HG03108 (cell line): ENCODE measurements around the gene LAMC3.

Source experiments
- ATAC-seq: cut with Tn5 transposase; IDR thresholded peaks from one replicate; pipeline ENCODE4 v1.9.1; 2021; ENCODE audit warnings: moderate library complexity; ENCODE audit not compliant: unreplicated experiment

The LAMC3 gene

GRCh38 chr9:131008909-131009618 is at the start of gene LAMC3:
TSS of gene LAMC3 (plus strand) at chr9:131009174. CDS start at chr9:131009215, 41 bp downstream.
- no peak for ATAC-seq

DNA sequence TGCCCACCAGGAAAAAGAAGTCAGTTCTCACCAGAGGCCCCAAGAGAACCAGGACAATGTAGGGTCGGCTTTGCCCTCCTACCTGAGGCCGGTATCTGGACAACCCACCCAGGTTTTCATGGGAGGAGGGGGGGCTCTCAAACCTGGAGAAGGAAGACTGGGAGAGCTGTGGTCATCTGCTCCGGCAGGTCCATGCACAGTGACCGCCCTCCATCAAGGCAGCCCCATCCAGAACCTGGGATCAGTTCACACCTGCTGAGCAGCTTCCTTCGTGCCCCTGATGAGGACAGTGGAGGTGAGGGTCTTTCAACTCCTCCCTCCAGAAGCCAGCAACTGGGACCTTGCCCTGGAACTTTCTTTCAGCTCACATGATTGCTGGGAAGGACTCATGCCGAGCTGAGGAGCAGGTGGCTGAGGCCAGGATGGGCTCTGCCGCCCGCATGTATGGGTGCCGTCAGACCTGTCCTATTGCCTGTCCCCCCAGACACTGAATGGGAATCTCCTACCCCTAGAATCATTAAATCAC is 49.1 kb upstream of the LAMC3 start:
- ATAC-seq = no peak

GRCh38 chr9:130960522-130961378 is 48.2 kb upstream of the LAMC3 start:
- no peak for ATAC-seq

GRCh38 chr9:130961511-130962300 is 47.3 kb upstream of the LAMC3 start:
- no peak for ATAC-seq

GRCh38 chr9:130962418-130963316 is 46.3 kb upstream of the LAMC3 start:
- ATAC-seq = no peak

- no peak for ATAC-seq
Observed at GRCh38 chr9:130963337-130963908, 45.6 kb upstream of the LAMC3 start.

- no peak for ATAC-seq
Observed at GRCh38 chr9:130963916-130964315, 45.1 kb upstream of the LAMC3 start.

GRCh38 chr9:130965680-130966079 is 43.3 kb upstream of the LAMC3 start:
- ATAC-seq = no peak

- no peak for ATAC-seq
Observed at GRCh38 chr9:130970052-130970451, 38.9 kb upstream of the LAMC3 start.

DNA sequence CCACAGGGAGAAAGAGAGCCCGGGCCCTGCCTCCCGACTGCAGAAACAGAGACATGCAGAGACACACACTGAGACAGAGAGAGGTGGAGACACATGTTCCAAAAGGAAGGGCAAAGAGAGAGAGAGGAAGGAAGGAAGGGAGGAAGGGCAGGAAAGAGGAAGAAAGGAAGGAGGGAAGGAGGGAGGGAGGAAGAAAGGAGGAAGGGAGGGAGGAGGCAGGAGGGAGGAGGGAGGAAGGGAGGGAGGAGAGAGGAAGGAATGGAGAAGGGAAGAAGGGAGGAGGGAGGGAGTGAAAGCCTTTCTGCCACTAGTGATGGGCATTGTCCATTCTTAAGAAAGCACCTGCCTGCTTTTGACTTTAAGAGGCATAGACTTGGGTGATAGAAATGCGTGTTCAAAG is 38.1 kb upstream of the LAMC3 start:
- ATAC-seq = no peak

- no peak for ATAC-seq
Observed at GRCh38 chr9:130971294-130971849, 37.6 kb upstream of the LAMC3 start.

- ATAC-seq = no peak
Observed at GRCh38 chr9:130972277-130972956, 36.6 kb upstream of the LAMC3 start.

GRCh38 chr9:130972957-130973685 is 35.9 kb upstream of the LAMC3 start:
- no peak for ATAC-seq

- ATAC-seq = no peak
Observed at GRCh38 chr9:130973686-130974281, 35.2 kb upstream of the LAMC3 start.

DNA sequence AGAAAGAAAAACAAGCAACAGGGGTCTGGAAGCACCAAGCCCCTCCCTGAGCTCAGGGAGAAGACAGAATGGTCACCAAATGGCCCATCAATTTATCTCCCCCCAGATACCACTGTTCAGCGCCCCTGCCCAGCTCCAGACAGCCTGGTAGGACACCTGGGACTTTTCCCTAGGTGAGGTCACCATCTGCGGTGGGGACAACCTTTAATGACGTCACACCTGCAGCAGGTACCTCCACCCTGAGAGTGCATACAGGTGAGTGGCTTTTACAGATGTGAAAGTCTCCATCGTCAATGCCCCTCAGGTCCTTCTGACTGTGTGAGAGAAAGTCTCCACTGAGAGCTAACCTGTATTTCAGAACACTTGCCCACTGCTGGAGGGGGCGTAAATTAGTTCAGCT is 34.3 kb upstream of the LAMC3 start:
- no peak for ATAC-seq

DNA sequence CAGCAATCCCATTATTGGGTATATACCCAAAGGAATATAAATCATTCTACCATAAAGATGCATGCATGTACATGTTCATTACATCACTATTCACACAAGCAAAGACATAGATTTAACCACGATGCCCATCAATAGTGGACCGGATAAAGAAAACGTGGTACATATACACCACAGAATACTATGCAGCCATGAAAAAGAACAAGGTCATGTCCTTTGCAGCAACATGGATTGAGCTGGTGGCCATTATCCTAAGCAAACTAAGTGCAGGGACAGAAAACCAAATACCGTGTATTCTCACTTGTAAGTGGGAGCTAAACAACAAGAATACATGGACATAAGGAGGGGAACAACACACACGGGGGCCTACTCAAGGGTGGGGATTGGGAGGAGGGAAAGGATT is 33.8 kb upstream of the LAMC3 start:
- ATAC-seq = no peak

DNA sequence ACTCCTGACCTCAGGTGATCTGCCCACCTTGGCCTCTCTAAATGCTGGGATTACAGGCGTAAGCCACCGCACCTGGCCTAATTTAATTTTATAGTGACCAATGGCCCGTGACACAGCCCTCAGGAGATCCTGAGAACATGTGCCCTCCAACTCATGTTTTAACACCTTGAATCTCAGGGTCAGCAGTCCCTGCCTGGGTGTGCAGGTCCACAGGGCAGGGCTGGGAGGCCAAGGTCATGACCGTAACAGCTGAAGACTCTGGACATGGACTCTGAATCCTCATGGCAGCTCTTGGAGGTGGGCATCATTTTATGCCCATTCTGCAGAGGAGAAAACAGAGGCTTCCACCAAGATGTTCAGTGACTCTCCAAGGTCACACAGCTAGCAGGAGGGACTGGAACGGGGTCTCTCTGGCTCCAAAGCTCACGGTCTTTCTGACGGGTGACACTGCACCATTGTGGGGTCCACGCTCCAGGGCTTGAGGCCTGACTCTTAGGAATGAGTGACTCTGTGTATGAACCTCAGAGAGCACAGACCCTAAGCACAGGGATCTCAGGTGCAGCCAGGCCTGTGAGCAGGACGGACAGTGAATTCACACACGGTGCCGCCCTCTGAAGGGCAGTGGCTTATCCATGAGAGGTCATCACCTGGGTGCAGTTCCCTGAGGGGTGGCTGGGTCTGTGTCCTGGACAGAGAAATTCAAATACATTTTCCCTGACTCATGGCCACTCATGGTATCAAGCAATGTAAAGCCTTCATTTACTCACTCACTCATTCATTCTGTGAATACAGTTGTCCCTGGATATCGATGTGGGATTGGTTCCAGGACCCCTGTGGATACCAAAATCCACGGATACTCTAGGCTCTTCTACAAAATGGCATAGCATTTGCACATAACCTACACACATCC is 32.8 kb upstream of the LAMC3 start:
- ATAC-seq = no peak
